NCI-H1092 (cell line): ENCODE data around the gene GCNT2.
"Not testable (repeated sequence)": the region's sequence is repeated elsewhere in the genome, so short reads cannot be mapped to it uniquely, and the experiment has no call there.

Experiments
- DNase-seq: peaks from one replicate; lab custom pipeline; 2025; lab: John Stamatoyannopoulos, UW

GCNT2 gene

DNA sequence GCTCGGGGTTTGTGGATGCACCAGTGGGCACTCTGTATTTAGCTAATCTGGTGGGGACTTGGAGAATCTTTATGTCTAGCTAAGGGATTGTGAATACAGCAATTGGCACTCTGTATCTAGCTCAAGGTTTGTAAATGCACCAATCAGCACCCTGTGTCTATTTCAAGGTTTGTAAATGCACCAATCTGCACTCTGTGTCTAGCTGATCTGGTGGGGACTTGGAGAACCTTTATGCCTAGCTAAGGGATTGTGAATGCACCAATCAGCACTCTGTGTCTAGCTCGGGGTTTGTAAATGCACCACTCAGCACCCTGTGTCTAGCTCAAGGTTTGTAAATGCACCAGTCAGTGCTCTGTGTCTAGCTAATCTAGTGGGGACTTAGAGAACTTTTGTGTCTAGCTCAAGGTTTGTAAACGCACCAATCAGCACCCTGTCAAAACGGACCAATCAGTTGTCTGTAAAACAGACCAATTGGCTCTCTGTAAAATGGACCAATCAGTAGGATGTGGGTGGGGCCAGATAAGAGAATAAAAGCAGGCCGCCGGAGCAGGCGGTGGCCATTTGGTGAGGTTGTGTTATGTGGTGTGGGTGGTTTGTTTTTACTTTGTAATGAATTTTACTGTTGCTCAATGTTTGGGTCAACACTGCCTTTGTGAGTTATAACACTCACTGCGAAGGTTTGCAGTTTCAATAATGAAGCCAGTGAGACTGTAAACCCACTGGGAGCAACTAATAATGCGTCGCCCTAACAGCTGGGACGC lies 139.5 kb downstream of the GCNT2 start:
- DNase-seq = not testable (repeated sequence)

DNA sequence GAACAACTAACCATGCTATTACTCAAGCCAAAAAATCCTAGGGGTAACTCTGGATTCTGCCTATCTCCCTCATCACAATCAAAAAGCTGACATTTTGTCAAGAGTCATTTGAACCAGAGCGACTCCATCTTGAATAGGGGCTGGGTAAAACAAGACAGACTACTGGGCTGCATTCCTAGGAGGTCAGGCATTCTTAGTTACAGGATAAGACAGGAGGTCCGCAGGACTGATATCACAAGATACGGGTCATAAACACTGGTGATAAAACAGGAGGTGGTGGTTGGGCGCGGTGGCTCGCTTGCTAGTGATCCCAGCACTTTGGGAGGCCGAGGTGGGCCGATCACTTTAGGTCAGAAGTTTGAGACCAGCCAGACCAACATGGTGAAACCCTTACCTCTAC lies 141.1 kb downstream of the GCNT2 start:
- DNase-seq = no peak

GRCh38 chr6:10662742-10663141 lies 141.6 kb downstream of the GCNT2 start:
- DNase-seq = no peak

- not testable (repeated sequence) for DNase-seq
Measured at GRCh38 chr6:10665595-10665994, 144.4 kb downstream of the GCNT2 start.

DNA sequence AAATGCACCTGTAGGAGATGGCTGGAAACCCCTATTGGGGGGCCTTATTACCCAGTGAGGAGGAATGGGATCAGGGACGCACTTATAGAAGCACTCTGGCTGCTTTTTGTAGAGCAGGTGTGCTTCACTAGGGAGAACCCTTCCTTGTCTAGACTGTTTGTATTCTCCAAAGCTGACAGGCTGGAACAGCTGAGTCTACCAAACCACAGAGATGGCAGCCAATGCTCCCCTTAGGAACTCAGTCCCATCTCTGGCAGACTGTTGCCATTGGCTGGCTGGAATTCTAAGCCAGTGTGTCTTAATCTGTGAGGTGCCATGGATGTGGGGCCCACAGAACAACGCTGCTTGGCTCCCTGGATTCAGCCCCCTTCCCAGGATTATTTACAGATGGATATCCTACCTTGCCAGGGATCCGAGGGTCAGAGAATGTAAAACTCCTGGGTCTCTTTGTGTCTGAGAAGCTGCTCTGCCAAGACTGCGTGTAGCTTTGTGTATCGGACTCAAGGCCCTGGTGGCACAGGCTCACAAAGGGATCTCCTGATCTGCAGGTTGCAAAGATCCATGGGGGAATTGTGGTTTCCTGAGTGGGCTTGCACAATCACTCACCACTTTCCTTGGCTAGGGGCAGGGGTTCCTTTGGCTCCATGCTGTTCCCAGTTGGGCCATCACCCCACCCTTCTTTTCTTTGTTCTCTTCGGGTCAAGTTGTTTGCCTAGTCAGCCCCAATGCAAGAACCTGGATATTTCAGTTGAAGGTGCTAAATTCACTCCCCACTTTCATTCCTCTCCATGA lies 147.2 kb downstream of the GCNT2 start:
- no peak for DNase-seq

DNA sequence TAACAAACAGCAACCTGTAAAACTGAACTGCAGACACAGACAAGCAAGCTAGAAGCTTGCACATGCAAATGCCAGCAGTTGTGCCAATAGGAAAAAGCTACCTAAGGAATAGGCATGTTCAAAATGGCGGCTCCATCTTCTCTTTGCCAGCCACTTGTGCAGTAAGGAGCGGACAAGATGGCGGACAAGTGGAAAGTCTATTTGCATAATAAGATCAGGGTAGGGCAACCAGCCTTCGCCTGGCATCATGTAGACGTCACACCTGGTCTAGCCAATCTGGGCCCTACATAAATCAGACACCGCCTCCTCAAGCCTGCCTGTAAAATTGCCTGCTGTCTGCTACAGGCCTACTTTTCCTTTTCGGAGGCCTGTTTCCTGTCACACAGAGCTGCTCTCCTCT lies 155.3 kb downstream of the GCNT2 start:
- no peak for DNase-seq

DNA sequence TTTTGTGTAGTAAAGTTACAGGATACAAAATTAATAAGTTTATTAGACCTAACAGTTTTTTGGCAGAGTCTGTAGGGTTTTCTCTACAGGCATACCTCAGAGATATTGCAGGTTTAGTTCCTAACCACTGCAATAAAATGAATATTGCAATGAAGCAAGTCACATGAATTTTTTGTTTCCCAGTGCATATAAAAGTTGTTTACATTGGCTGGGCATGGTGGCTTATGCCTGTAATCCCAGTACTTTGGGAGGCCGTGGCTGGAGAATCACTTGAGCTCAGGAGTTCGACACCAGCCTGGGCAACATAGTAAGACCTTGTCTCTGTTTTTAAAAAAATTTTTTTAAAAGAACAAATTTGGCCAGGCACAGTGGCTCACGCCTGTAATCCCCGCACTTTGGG lies 157.3 kb downstream of the GCNT2 start:
- no peak for DNase-seq
